NCI-H2196 (cell line): ENCODE measurements around the gene CFAP221.

Experiments used
- DNase-seq: peaks from one replicate; lab custom pipeline; 2025; ENCODE audit not compliant: unreplicated experiment; lab: John Stamatoyannopoulos, UW

The CFAP221 gene

DNA sequence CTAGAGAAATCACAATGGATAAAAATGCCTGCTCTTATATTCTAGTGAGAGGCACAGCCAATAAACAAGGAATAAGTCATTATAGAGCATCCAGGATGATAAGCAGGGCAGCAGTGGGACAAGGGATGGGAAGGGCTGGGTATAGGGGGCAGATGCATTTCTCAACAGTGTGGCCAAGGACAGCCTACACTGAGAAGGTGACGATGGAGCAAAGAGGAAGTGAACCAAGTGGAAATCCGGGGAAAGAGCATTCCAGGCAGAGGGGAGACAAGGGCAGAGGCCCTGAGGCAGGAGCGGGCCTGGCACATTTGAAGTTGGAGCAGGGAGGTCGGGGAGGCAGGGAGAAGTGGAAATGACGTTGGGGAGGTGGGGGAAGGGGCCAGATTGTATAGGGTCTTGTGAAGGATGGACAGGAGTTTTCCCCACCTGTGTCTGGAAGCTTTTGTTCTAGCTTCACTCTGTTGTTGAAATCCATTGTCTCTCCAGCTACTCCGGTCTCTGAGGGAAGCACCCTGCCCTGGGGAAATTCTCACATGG is 152.3 kb downstream of the CFAP221 start:
- DNase-seq, result no peak

DNA sequence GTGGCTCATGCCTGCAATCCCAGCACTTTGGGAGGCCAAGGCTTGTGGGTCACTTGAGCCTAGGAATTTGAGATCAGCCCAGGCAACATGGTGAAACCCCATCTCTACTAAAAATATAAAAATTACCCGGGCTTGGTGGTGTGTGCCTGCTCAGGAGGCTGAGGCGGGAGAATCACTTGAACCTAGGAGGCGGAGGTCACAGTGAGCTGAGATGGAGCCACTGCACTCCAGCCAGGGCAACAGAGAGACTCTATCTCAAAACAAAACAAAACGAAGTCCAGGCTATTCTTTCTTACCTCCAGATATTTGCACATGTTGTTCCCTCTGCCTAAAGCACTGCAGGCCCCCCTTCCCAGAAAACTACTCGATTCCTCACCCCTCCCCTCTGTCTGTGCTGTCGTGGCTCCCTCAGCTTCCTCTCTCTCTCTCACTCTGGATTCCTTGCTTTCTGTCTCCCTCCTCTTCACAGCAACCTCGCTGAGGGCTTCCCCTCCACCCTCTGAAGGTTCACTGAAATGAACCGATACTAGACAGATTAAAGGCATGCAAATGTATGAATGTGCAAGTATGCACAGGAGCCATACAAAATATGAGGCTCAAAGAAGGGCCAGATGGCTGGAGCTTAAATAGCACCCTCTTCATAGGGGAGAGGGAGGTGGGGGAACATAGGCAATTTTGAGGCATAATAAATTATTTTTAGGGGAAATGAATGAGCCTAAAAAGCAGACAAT is 153.2 kb downstream of the CFAP221 start:
- DNase-seq, result no peak

GRCh38 chr2:119698246-119698645 is 154.0 kb downstream of the CFAP221 start:
- no peak for DNase-seq

- no peak for DNase-seq
These were observed 154.9 kb downstream of the CFAP221 start for GRCh38 chr2:119699016-119699606.

DNA sequence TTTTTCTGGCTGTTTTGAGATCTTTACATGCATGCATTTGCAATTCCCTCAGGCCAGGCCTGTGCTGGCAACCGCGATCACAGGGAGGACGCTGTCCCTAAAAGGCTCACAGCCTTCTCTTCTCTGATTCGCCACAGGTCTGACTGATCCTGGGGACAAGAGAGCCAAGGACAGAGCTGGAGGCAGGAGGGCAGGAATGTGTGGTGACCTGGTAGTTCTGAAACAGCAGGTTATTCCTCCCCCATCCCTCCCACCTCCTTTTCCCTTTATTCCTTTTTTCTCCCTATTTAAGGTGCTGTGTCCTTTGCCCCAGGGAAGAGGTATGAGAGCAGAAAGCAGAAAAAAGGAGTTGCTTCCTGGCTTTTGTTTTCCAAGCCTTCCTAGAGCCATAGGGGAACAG is 156.6 kb downstream of the CFAP221 start:
- no peak for DNase-seq

DNA sequence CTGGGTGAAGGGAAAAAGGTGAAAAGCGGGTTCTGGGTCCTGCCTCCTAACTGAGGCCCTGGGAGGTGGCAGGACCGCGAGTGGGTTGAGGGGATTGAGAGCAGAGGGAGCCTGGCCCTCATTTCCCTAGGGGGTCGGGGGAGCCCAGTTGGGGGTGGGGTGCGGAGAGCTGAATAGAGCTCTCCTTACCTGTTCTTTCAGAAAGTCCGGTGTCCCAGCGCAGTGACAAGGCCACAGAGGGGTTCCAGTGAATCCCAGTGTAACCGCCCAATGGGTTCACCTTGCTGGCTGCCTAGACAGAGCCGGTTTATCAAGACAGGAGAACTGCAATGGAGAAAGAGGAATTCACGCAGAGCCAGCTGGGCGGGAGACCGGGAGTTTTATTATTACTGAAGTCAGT is 157.1 kb downstream of the CFAP221 start:
- no peak for DNase-seq

GRCh38 chr2:119702203-119702917 is 158.1 kb downstream of the CFAP221 start:
- no peak for DNase-seq

DNA sequence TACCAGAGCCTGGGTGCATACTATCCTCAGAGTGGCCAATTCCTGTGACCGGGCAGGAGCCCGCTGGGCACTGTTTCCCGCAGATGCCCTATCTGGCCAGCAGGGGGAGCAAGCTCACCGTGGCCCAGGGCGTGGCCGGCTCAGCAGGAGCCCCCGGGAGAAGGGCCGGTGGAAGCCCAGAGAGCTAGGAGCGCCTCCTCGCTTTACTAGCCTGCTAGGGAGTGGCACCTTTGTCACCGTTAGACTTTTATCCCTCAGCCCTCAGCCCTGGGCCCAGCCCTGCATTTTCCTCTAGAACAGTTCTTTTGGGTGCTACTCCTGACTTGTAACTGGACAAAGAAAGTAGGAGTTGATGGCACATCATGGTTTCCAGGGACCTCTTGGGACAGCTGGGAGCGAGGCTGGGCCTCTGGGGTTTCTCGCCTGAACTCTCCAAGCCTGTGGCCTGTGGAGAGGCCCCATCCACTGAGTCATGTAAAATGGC is 158.7 kb downstream of the CFAP221 start:
- DNase-seq, result peak; percentile 76

GRCh38 chr2:119703526-119703925 is 159.3 kb downstream of the CFAP221 start:
- DNase-seq, result no peak

- no peak for DNase-seq
These were observed 160.4 kb downstream of the CFAP221 start for GRCh38 chr2:119704670-119705120.

DNA sequence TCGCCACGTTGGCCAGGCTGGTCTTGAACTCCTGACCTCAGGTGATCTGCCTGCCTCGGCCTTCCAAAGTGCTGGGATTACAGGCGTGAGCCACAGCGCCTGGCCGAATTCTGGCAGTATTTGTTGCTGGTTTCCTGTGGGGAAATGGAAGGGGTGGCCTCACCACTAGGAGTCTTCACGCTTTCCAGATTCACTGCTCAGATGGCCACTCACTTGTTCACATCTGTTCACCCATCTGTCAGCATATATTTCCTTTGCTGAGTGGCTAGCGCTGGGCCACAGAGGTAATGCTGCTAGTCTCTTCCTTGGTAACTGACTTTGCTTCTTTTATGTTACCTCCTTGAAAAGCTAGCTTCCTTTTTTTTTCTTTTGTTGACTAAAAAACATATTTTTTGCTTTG is 162.0 kb downstream of the CFAP221 start:
- no peak for DNase-seq
